Tibial nerve (tissue), 4 donors: ENCODE measurements around the gene LXN. TPM values are rescaled to one million over a fixed set of nuclear protein-coding genes. Genes with fewer than 3 reads are reported as not detected.

Experiments used
- DNase-seq, 2 donors: peaks; one replicate each; pipeline ENCODE4 v3.0.0-alpha.2; 2019; ENCODE audit warnings: low spot score in 2 of 2
- H3K27ac ChIP-seq, 4 donors: fragments of 200-600 bp; sonication (generic) in 3 of 4; one replicate each; pipeline ENCODE4 v1.5.1; 2017 to 2019; ENCODE audit warnings: mild to moderate bottlenecking in 1 of 4
- H3K27me3 ChIP-seq, 2 donors: fragments of 200-600 bp; sonication (generic) in 1 of 2; one replicate each; pipeline versions ENCODE4 v1.5.1 to v1.6.0; 2017 to 2019
- H3K36me3 ChIP-seq, 3 donors: fragments of 200-600 bp; sonication (generic); one replicate each; pipeline ENCODE4 v1.5.1; 2018 to 2019
- H3K4me1 ChIP-seq, 4 donors: fragments of 200-600 bp; sonication (generic) in 3 of 4; one replicate each; pipeline ENCODE4 v1.5.1; 2017 to 2019
- H3K4me3 ChIP-seq, 4 donors: fragments of 200-600 bp; sonication (generic) in 3 of 4; one replicate each; pipeline ENCODE4 v1.5.1; 2017 to 2019; ENCODE audit warnings: mild to moderate bottlenecking in 1 of 4, moderate library complexity in 1 of 4
- H3K9me3 ChIP-seq, 4 donors: fragments of 200-600 bp; sonication (generic) in 3 of 4; one replicate each; pipeline ENCODE4 v1.5.1; 2017 to 2019
- EP300 ChIP-seq, 2 donors: sonication (generic); formaldehyde crosslinking; IDR thresholded peaks; one replicate each; pipeline ENCODE4 v1.6.1; 2017; ENCODE audit warnings: antibody characterized with exemption in 2 of 2, mild to moderate bottlenecking in 1 of 2
- POLR2A ChIP-seq, 2 donors: fragments of 450-650 bp; IDR thresholded peaks; one replicate each; pipeline ENCODE4 v1.6.1; 2017; ENCODE audit warnings: antibody characterized with exemption in 2 of 2, mild to moderate bottlenecking in 2 of 2, moderate library complexity in 2 of 2
- WGBS, 2 donors: methylation state at CpG; one replicate each; pipeline ENCODE4 v1.1.5; 2018; 5-methylcytosine and 5-hydroxymethylcytosine counted together
- total RNA-seq, 4 donors: library from RNA; depleted of rRNA; stranded (reverse); fragments of >200 nt; gene quantifications; one replicate each; pipeline ENCODE4 v1.1.0, GENCODE V29; 2016
- TF ChIP-seq, protein P1 (sequence below), 5 experiments: fragments of 200-600 bp in 3 of 5; fragments of 450-650 bp in 2 of 5; sonication (generic) in 3 of 5; IDR thresholded peaks; one replicate each; pipeline ENCODE4 v1.5.1; 2016 to 2019; ENCODE audit warnings: antibody characterized with exemption in 5 of 5, mild to moderate bottlenecking in 3 of 5, moderate library complexity in 2 of 5

Gene LXN
- total RNA-seq, 4 donors from 2014 or later, result 3.3 to 18.6 (median 15.9) TPM

- Histone ChIP-seq H3K27ac (peak overlapping the region in 3 of 4 donors; percentile 2 to 86 (median 70)), H3K36me3 (peaks cover 0 to 21% (median 0%) of the 10 kb centered on the region in 3 donors), H3K27me3 (no peaks in the 10 kb centered on the region), H3K9me3 (no peaks in the 10 kb centered on the region), H3K4me1 (peaks cover 0 to 45% (median 16%) of the 10 kb centered on the region in 4 donors), H3K4me3 (no peak overlapping the region)
- 35 to 47% methylated on average over 9 of the region's 9 CpGs for WGBS, 2 donors
- TF ChIP-seq POLR2A (IDR thresholded peaks at IDR 0.05) (no peak), EP300 (IDR thresholded peaks at IDR 0.05) (peak in 1 of 2 donors; percentile 81)
- TF ChIP-seq, protein P1, sequence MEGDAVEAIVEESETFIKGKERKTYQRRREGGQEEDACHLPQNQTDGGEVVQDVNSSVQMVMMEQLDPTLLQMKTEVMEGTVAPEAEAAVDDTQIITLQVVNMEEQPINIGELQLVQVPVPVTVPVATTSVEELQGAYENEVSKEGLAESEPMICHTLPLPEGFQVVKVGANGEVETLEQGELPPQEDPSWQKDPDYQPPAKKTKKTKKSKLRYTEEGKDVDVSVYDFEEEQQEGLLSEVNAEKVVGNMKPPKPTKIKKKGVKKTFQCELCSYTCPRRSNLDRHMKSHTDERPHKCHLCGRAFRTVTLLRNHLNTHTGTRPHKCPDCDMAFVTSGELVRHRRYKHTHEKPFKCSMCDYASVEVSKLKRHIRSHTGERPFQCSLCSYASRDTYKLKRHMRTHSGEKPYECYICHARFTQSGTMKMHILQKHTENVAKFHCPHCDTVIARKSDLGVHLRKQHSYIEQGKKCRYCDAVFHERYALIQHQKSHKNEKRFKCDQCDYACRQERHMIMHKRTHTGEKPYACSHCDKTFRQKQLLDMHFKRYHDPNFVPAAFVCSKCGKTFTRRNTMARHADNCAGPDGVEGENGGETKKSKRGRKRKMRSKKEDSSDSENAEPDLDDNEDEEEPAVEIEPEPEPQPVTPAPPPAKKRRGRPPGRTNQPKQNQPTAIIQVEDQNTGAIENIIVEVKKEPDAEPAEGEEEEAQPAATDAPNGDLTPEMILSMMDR (IDR thresholded peaks at IDR 0.05), result no peak
- peak in 1 of 2 donors; percentile 38 for DNase-seq
Measured at GRCh38 chr3:158713094-158713499, 40.6 kb upstream of the LXN start.

DNA sequence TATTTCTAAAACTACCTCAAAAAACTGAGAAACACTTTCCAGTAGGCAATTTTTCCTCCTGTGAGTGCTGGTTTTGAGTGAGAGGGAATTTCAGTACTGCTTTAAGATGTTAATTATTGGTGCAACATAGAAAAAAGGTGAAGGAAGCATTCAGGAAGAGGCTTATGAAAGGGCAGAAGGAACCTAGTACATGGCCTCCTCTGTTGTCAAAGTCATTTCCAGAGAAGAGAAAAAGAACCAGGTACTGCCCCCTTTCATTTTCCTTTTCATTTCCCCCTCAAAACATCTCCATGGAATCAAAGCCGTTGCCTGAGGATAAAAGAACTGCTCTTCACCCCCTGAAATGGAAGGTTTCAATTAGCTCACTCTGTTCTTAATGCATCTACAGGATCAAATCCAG, 40.0 kb upstream of the LXN start:
- TF ChIP-seq EP300 (IDR thresholded peaks at IDR 0.05), result no peak
- TF ChIP-seq, protein P1 (IDR thresholded peaks at IDR 0.05), result no peak
- TF ChIP-seq POLR2A (IDR thresholded peaks at IDR 0.05), result no peak
- no peaks in the 10 kb centered on the region for H3K9me3 ChIP-seq
- WGBS, 2 donors, result 36 to 54% methylated on average over 1 of the region's 1 CpG

DNA sequence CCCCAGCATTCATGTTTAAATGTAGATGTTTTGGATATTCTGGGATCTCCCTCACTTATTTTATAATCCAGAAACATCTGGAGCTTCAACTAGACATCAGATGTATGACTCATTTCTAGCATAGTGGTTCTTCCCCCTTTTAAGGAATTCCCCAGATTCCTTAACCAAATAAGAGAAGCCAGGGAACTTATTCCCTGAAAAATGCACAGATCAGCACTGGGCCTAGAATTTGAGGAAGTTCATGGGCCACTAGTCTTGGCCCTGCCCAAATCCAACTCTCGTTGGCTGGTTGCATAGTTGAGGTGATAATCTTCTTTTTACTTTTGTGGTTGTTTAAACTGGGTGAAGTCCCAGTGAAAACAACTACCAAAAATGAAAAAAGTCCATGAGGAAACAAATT, 39.4 kb upstream of the LXN start:
- TF ChIP-seq POLR2A (IDR thresholded peaks at IDR 0.05) (no peak), EP300 (IDR thresholded peaks at IDR 0.05) (peak in 1 of 2 donors; percentile 42)
- TF ChIP-seq, protein P1 (IDR thresholded peaks at IDR 0.05), result no peak
- WGBS, 2 donors, result 29 to 56% methylated on average over 1 of the region's 1 CpG
- Histone ChIP-seq H3K4me1 (peaks cover 0 to 45% (median 16%) of the 10 kb centered on the region in 4 donors), H3K36me3 (peaks cover 0 to 32% (median 0%) of the 10 kb centered on the region in 3 donors), H3K4me3 (no peak overlapping the region), H3K27ac (peak overlapping the region in 2 of 4 donors; percentile 70 to 86), H3K27me3 (no peaks in the 10 kb centered on the region), H3K9me3 (no peaks in the 10 kb centered on the region)
- no peak for DNase-seq

More for the DNA sequence above, 40.0 kb upstream of the LXN start:
- Histone ChIP-seq H3K4me3 (no peak overlapping the region), H3K4me1 (peaks cover 0 to 45% (median 16%) of the 10 kb centered on the region in 4 donors), H3K27ac (peak overlapping the region in 3 of 4 donors; percentile 2 to 86 (median 70)), H3K27me3 (no peaks in the 10 kb centered on the region), H3K36me3 (peaks cover 0 to 27% (median 0%) of the 10 kb centered on the region in 3 donors)
- no peak for DNase-seq

- TF ChIP-seq, protein P1 (IDR thresholded peaks at IDR 0.05), result no peak
- TF ChIP-seq EP300 (IDR thresholded peaks at IDR 0.05), result no peak
- no peak for TF ChIP-seq POLR2A (IDR thresholded peaks at IDR 0.05)
- H3K27ac ChIP-seq, result peak overlapping the region in 2 of 4 donors; percentile 70 to 86
- H3K27me3 ChIP-seq, result no peaks in the 10 kb centered on the region
- peaks cover 0 to 35% (median 0%) of the 10 kb centered on the region in 3 donors for H3K36me3 ChIP-seq
- no peaks in the 10 kb centered on the region for H3K9me3 ChIP-seq
- WGBS, 2 donors, result 70 to 78% methylated on average over 4 of the region's 4 CpGs
- no peak overlapping the region for H3K4me3 ChIP-seq
- no peak for DNase-seq
- H3K4me1 ChIP-seq, result peaks cover 0 to 45% (median 16%) of the 10 kb centered on the region in 4 donors
Measured at GRCh38 chr3:158710601-158711000, 38.2 kb upstream of the LXN start.

DNA sequence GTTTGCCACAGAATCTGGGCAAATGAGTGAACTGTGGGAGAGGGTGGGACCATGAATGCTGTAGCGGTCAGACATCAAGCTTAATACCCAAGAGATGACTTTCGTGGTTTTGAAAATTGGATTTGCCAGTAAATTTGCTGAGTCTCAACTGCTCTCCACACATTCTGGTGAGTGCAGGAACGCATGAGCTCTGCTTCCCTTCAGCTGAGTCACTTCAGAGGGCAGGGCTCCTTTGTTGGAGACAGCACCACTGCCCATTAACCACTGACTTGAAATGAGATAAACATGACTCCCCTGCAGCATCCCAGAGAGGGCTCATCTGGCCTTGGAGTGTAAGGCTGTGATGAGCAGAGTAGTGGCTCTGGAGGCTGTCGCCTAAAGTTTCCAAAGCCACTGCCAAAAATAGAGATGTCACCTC, 37.2 kb upstream of the LXN start:
- H3K27ac ChIP-seq, result peak overlapping the region in 2 of 4 donors; percentile 8
- WGBS, 2 donors, result 43 to 58% methylated on average over 4 of the region's 4 CpGs
- TF ChIP-seq EP300 (IDR thresholded peaks at IDR 0.05) (no peak), POLR2A (IDR thresholded peaks at IDR 0.05) (no peak)
- TF ChIP-seq, protein P1 (IDR thresholded peaks at IDR 0.05), result no peak
- no peak overlapping the region for H3K4me3 ChIP-seq
- no peaks in the 10 kb centered on the region for H3K27me3 ChIP-seq
- no peak for DNase-seq
- H3K36me3 ChIP-seq, result peaks cover 0 to 38% (median 0%) of the 10 kb centered on the region in 3 donors
- no peaks in the 10 kb centered on the region for H3K9me3 ChIP-seq
- H3K4me1 ChIP-seq, result peaks cover 0 to 45% (median 16%) of the 10 kb centered on the region in 4 donors
